ENCODE data around the gene PIGT. TPM values are rescaled to one million over a fixed set of nuclear protein-coding genes. Genes with fewer than 3 reads are reported as not detected.

Gene PIGT
- total RNA-seq, 1 experiment from 2014 or later: 73.9 TPM

GRCh38 chr20:45395114-45395415, 20.9 kb upstream of the PIGT start:
- Histone ChIP-seq H4K8ac (replicated peaks; ENCODE audit: insufficient read length, low read depth, low read length) (no peak overlapping the region), H2AK5ac (ENCODE audit: insufficient read length, low read length) (no peak overlapping the region), H2BK120ac (ENCODE audit: low read depth, low read length, poor library complexity, severe bottlenecking) (no peak overlapping the region), H2BK20ac (ENCODE audit: low read depth, low read length, poor library complexity, severe bottlenecking) (no peak overlapping the region), H2AFZ (ENCODE audit: low read length) (no peak overlapping the region), H3K79me1 (ENCODE audit: insufficient read depth, low read depth, low read length, poor library complexity, severe bottlenecking) (no peaks in the 10 kb centered on the region), H3K4ac (ENCODE audit: low read depth, low read length) (no peak overlapping the region), H3K9ac (ENCODE audit: extremely low read depth, insufficient read length, low read length) (no peak overlapping the region), H3K23ac (ENCODE audit: insufficient read length, low read depth, low read length) (no peak overlapping the region), H2BK12ac (ENCODE audit: insufficient read length, low read depth, low read length) (no peak overlapping the region), H3K4me2 (ENCODE audit: insufficient read depth, insufficient read length, low read length) (no peak overlapping the region), H3K27ac (ENCODE audit: insufficient read length, low read depth, low read length) (no peak overlapping the region), H3K56ac (ENCODE audit: insufficient read length, low read depth, low read length) (no peak overlapping the region), H3K23me2 (ENCODE audit: insufficient read length, low read depth, low read length, poor library complexity, severe bottlenecking) (no peaks in the 10 kb centered on the region), H3K9me3 (ENCODE audit: control insufficient read depth, low read depth, low read length) (no peaks in the 10 kb centered on the region), H4K20me1 (ENCODE audit: control insufficient read depth, insufficient read depth, insufficient read length) (no peaks in the 10 kb centered on the region), H2BK5ac (ENCODE audit: insufficient read length, low read length) (no peak overlapping the region), H3K79me2 (ENCODE audit: insufficient read depth, low read length) (no peaks in the 10 kb centered on the region), H4K91ac (ENCODE audit: insufficient read length, low read depth, low read length) (no peak overlapping the region), H3K14ac (ENCODE audit: insufficient read depth, low read length) (no peak overlapping the region), H2BK15ac (ENCODE audit: low read depth, low read length) (no peak overlapping the region), H3K4me1 (ENCODE audit: insufficient read depth, low read length) (no peaks in the 10 kb centered on the region), H4K5ac (ENCODE audit: insufficient read length, low read depth, low read length) (no peak overlapping the region), H3T11ph (ENCODE audit: low read length) (no peak overlapping the region), H3K27me3 (ENCODE audit: insufficient read depth, low read length) (no peaks in the 10 kb centered on the region), H3K18ac (ENCODE audit: insufficient read length, low read depth, low read length) (no peak overlapping the region)
- Mint-ChIP-seq H3K4me1 (no peaks in the 10 kb centered on the region), H3K27ac (no peak overlapping the region), H3K27me3 (ENCODE audit: low read depth) (peaks cover 1% of the 10 kb centered on the region), H3K9me3 (peaks cover 14 to 15% of the 10 kb centered on the region in 2 experiments), H3K4me3 (no peak overlapping the region), H3K36me3 (ENCODE audit: insufficient read depth in 1 of 3, low read depth in 3 of 3) (peaks cover 6 to 7% (median 7%) of the 10 kb centered on the region in 3 experiments; a peak in 5 of 7 replicates)
- WGBS (ENCODE audit: extremely low coverage, insufficient read length, low lambda C conversion rate): no CpG with 5 or more reads among the region's 7 CpGs
- TF ChIP-seq, protein P1, sequence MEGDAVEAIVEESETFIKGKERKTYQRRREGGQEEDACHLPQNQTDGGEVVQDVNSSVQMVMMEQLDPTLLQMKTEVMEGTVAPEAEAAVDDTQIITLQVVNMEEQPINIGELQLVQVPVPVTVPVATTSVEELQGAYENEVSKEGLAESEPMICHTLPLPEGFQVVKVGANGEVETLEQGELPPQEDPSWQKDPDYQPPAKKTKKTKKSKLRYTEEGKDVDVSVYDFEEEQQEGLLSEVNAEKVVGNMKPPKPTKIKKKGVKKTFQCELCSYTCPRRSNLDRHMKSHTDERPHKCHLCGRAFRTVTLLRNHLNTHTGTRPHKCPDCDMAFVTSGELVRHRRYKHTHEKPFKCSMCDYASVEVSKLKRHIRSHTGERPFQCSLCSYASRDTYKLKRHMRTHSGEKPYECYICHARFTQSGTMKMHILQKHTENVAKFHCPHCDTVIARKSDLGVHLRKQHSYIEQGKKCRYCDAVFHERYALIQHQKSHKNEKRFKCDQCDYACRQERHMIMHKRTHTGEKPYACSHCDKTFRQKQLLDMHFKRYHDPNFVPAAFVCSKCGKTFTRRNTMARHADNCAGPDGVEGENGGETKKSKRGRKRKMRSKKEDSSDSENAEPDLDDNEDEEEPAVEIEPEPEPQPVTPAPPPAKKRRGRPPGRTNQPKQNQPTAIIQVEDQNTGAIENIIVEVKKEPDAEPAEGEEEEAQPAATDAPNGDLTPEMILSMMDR (conservative IDR thresholded peaks at IDR 0.05): no peak
- DNase-seq: no peak

Data from H9 (cell line).